Neural cell (in vitro differentiated cells): Measurements from ENCODE around the gene GAB1. TPM values are rescaled to one million over a fixed set of nuclear protein-coding genes. Genes with fewer than 3 reads are reported as not detected.

Experiments
- H2AFZ ChIP-seq: fragments of 200-600, 300-800 bp; sonication (generic), shearing (Covaris generic); 2 replicates; pipeline ENCODE4 v1.6.0; 2014; ENCODE audit warnings: low read depth, mild to moderate bottlenecking, antibody characterized with exemption, low read length, moderate library complexity
- H3F3A ChIP-seq: fragments of 200-600 bp; shearing (Covaris generic); 2 replicates; pipeline ENCODE4 v1.6.1; 2016; ENCODE audit warnings: mild to moderate bottlenecking, moderate library complexity, mixed read lengths, antibody characterized with exemption, low read length; ENCODE audit not compliant: insufficient read depth, poor library complexity, severe bottlenecking
- H3K27ac ChIP-seq: fragments of 200-600, 300-800 bp; sonication (generic), shearing (Covaris generic); 2 replicates; pipeline ENCODE4 v1.5.1; 2014; ENCODE audit warnings: mild to moderate bottlenecking, low read length, moderate library complexity
- H3K27me3 ChIP-seq: fragments of 300-800, 200-600 bp; sonication (generic), shearing (Covaris generic); 2 replicates; pipeline ENCODE4 v1.6.0; 2014; ENCODE audit warnings: mild to moderate bottlenecking, low read depth, low read length, moderate library complexity; ENCODE audit not compliant: insufficient read depth
- H3K36me3 ChIP-seq: fragments of 300-800, 200-600 bp; sonication (generic), shearing (Covaris generic); 2 replicates; pipeline ENCODE4 v1.5.1; 2014; ENCODE audit warnings: mild to moderate bottlenecking, antibody characterized with exemption, low read length, moderate library complexity; ENCODE audit not compliant: insufficient read depth
- H3K4me2 ChIP-seq: fragments of 300-800, 200-600 bp; sonication (generic), shearing (Covaris generic); 2 replicates; pipeline ENCODE4 v1.6.0; 2014; ENCODE audit warnings: mild to moderate bottlenecking, low read length
- H3K4me3 ChIP-seq: fragments of 300-800, 200-600 bp; sonication (generic), shearing (Covaris generic); 2 replicates; pipeline ENCODE4 v1.5.1; 2014; ENCODE audit warnings: mild to moderate bottlenecking, low read length, moderate library complexity
- H3K79me2 ChIP-seq: fragments of 200-600 bp; shearing (Covaris generic); replicated peaks from 2 replicates; pipeline ENCODE4 v1.6.0; 2014; ENCODE audit warnings: mild to moderate bottlenecking, low read length, moderate library complexity; ENCODE audit not compliant: insufficient read depth
- H3K9ac ChIP-seq: fragments of 300-800, 200-600 bp; sonication (generic), shearing (Covaris generic); 2 replicates; pipeline ENCODE4 v1.6.1; 2016; ENCODE audit warnings: mild to moderate bottlenecking, low read length, mixed read lengths
- H3K9me2 ChIP-seq: fragments of 200-600 bp; shearing (Covaris generic); 2 replicates; pipeline ENCODE4 v1.6.1; 2016; ENCODE audit warnings: mild to moderate bottlenecking, low read length, mixed read lengths; ENCODE audit not compliant: insufficient read depth
- H3K9me3 ChIP-seq: fragments of 200-600, 300-800 bp; sonication (generic), shearing (Covaris generic); 2 replicates; pipeline ENCODE4 v1.6.1; 2016; ENCODE audit warnings: mild to moderate bottlenecking, mixed run types, low read length, moderate library complexity, mixed read lengths
- H4K20me1 ChIP-seq: fragments of 200-600 bp; shearing (Covaris generic); 2 replicates; pipeline ENCODE4 v1.6.1; 2016; ENCODE audit warnings: mild to moderate bottlenecking, mixed run types; ENCODE audit not compliant: insufficient read depth
- EP300 ChIP-seq: fragments of 450-650 bp; conservative IDR thresholded peaks from 2 replicates; pipeline ENCODE4 v1.6.1; 2014; ENCODE audit warnings: antibody characterized with exemption, mild to moderate bottlenecking, moderate library complexity; ENCODE audit not compliant: poor library complexity, severe bottlenecking
- EZH2 ChIP-seq: fragments of 200-600, 300-800 bp; shearing (Covaris generic), sonication (generic); IDR thresholded peaks from 2 replicates; pipeline ENCODE4 v1.6.1; 2014; ENCODE audit warnings: antibody characterized with exemption, low read length, borderline replicate concordance, mild to moderate bottlenecking; ENCODE audit not compliant: insufficient read depth, poor library complexity, severe bottlenecking
- MXI1 ChIP-seq: fragments of 450-650 bp; conservative IDR thresholded peaks from 2 replicates; pipeline ENCODE4 v1.6.1; 2014; ENCODE audit warnings: antibody characterized with exemption, mild to moderate bottlenecking; ENCODE audit not compliant: poor library complexity, severe bottlenecking
- POLR2AphosphoS5 ChIP-seq: IDR thresholded peaks from 2 replicates; pipeline ENCODE4 v1.6.1; 2012
- RAD21 ChIP-seq: fragments of 450-650 bp; conservative IDR thresholded peaks from 2 replicates; pipeline ENCODE4 v1.6.1; 2014; ENCODE audit warnings: antibody characterized with exemption, mild to moderate bottlenecking, moderate library complexity
- SMC3 ChIP-seq: fragments of 450-650 bp; conservative IDR thresholded peaks from 2 replicates; pipeline ENCODE4 v1.6.1; 2014; ENCODE audit warnings: antibody characterized with exemption, mild to moderate bottlenecking, moderate library complexity; ENCODE audit not compliant: poor library complexity
- TAF1 ChIP-seq: IDR thresholded peaks from 2 replicates; pipeline ENCODE4 v1.6.1; 2012; ENCODE audit warnings: low read depth
- polyA plus RNA-seq: library from polyadenylated mRNA; depleted of rRNA; stranded (reverse); fragments of >200 nt; gene quantifications from 2 replicates; pipeline ENCODE4 v1.2.3, GENCODE V29; 2014
- TF ChIP-seq, protein P1 (sequence below): IDR thresholded peaks from 2 replicates; pipeline ENCODE4 v1.6.1; 2012; ENCODE audit warnings: borderline replicate concordance
- TF ChIP-seq, protein P2 (sequence below): fragments of 450-650 bp; IDR thresholded peaks from 2 replicates; pipeline ENCODE4 v1.5.1; 2014; ENCODE audit warnings: antibody characterized with exemption, mild to moderate bottlenecking, moderate library complexity; ENCODE audit not compliant: poor library complexity, severe bottlenecking

The GAB1 gene
- polyA plus RNA-seq, 1 donor from 2014 or later = 2.4 TPM

DNA sequence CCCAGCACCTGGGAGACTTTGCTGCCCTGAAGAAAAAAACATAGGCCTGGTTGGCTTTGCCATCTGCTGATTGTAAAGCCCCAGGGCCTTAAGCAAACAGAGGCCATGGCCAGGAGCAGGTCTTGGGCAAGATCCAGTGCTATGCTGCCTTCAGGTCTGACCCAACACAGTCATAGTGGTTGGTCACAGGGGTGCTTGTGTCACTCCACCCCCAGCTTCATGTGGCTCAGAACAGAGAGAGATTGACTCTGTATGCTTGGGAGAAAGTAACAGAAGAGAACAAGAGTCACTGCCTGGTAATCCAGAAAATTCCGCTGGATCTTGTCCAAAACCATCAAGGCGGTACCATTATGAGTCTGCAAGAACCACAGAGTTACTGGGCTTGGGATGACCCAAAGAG lies 152.4 kb downstream of the GAB1 start:
- H3K4me3 ChIP-seq = no peak overlapping the region
- H2AFZ ChIP-seq = no peak overlapping the region
- TF ChIP-seq SMC3 (no peak), MXI1 (no peak), POLR2AphosphoS5 (no peak), TAF1 (no peak), EZH2 (no peak)
- TF ChIP-seq, protein P1, sequence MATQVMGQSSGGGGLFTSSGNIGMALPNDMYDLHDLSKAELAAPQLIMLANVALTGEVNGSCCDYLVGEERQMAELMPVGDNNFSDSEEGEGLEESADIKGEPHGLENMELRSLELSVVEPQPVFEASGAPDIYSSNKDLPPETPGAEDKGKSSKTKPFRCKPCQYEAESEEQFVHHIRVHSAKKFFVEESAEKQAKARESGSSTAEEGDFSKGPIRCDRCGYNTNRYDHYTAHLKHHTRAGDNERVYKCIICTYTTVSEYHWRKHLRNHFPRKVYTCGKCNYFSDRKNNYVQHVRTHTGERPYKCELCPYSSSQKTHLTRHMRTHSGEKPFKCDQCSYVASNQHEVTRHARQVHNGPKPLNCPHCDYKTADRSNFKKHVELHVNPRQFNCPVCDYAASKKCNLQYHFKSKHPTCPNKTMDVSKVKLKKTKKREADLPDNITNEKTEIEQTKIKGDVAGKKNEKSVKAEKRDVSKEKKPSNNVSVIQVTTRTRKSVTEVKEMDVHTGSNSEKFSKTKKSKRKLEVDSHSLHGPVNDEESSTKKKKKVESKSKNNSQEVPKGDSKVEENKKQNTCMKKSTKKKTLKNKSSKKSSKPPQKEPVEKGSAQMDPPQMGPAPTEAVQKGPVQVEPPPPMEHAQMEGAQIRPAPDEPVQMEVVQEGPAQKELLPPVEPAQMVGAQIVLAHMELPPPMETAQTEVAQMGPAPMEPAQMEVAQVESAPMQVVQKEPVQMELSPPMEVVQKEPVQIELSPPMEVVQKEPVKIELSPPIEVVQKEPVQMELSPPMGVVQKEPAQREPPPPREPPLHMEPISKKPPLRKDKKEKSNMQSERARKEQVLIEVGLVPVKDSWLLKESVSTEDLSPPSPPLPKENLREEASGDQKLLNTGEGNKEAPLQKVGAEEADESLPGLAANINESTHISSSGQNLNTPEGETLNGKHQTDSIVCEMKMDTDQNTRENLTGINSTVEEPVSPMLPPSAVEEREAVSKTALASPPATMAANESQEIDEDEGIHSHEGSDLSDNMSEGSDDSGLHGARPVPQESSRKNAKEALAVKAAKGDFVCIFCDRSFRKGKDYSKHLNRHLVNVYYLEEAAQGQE = no peak
- TF ChIP-seq, protein P2, sequence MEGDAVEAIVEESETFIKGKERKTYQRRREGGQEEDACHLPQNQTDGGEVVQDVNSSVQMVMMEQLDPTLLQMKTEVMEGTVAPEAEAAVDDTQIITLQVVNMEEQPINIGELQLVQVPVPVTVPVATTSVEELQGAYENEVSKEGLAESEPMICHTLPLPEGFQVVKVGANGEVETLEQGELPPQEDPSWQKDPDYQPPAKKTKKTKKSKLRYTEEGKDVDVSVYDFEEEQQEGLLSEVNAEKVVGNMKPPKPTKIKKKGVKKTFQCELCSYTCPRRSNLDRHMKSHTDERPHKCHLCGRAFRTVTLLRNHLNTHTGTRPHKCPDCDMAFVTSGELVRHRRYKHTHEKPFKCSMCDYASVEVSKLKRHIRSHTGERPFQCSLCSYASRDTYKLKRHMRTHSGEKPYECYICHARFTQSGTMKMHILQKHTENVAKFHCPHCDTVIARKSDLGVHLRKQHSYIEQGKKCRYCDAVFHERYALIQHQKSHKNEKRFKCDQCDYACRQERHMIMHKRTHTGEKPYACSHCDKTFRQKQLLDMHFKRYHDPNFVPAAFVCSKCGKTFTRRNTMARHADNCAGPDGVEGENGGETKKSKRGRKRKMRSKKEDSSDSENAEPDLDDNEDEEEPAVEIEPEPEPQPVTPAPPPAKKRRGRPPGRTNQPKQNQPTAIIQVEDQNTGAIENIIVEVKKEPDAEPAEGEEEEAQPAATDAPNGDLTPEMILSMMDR = no peak
- no peaks in the 10 kb centered on the region for H3K36me3 ChIP-seq
- no peaks in the 10 kb centered on the region for H3K79me2 ChIP-seq
- no peaks in the 10 kb centered on the region for H3K27me3 ChIP-seq
- no peak overlapping the region for H3K4me2 ChIP-seq
- H3K27ac ChIP-seq = no peak overlapping the region
- H4K20me1 ChIP-seq = no peaks in the 10 kb centered on the region
- H3K9me3 ChIP-seq = no peaks in the 10 kb centered on the region
- H3K9me2 ChIP-seq = no peaks in the 10 kb centered on the region
- no peaks in the 10 kb centered on the region for H3F3A ChIP-seq
- H3K9ac ChIP-seq = no peak overlapping the region

DNA sequence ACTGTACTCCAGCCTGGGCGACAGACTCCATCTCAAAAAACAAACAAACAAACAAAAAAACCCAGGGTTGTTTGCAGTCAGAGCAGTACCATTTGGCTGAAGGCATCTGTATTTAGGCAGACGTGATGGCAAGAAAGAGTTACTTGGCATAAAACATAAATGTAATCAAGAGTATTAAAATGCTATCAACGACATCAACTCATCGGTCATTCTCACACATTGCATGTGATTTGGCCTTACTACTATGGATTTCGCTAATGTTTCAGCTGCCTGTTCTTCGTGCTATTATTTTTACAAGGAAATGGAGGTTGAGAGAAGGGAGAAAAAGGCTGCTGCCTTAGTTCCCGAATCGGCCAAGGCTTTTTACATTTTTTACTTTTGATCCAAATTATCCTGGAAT lies 161.3 kb downstream of the GAB1 start:
- no peak overlapping the region for H3K4me2 ChIP-seq
- no peaks in the 10 kb centered on the region for H4K20me1 ChIP-seq

More for the DNA sequence above, 161.3 kb downstream of the GAB1 start:
- Histone ChIP-seq H3K27me3 (no peaks in the 10 kb centered on the region), H3K4me3 (no peak overlapping the region), H2AFZ (no peak overlapping the region), H3K9me2 (no peaks in the 10 kb centered on the region), H3K9me3 (no peaks in the 10 kb centered on the region), H3K36me3 (no peaks in the 10 kb centered on the region), H3K27ac (no peak overlapping the region), H3F3A (no peaks in the 10 kb centered on the region), H3K79me2 (no peaks in the 10 kb centered on the region), H3K9ac (no peak overlapping the region)
- TF ChIP-seq, protein P1 = no peak
- TF ChIP-seq EZH2 (no peak), EP300 (no peak), SMC3 (no peak), RAD21 (no peak), MXI1 (no peak), POLR2AphosphoS5 (no peak), TAF1 (no peak)
- TF ChIP-seq, protein P2 = no peak
